Measurements from ENCODE around the gene POFUT2.

Gene POFUT2

GRCh38 chr21:45334134-45334533 lies 46.4 kb upstream of the POFUT2 start:
- no peak overlapping the region for H3K4me3 ChIP-seq (ENCODE audit: control insufficient read depth, low read depth, low read length)
- no peak for TF ChIP-seq CTCF (IDR thresholded peaks at IDR 0.05; ENCODE audit: control insufficient read depth, insufficient read depth, low read depth, low read length, missing control alignments)
- DNase-seq (ENCODE audit: low read depth), result no peak

- no peak overlapping the region for H3K4me3 ChIP-seq (ENCODE audit: control insufficient read depth, low read depth, low read length)
- TF ChIP-seq CTCF (IDR thresholded peaks at IDR 0.05; ENCODE audit: control insufficient read depth, insufficient read depth, low read depth, low read length, missing control alignments), result no peak
- no peak for DNase-seq (ENCODE audit: low read depth)
Observed at GRCh38 chr21:45333583-45334121, 46.0 kb upstream of the POFUT2 start.

GRCh38 chr21:45332981-45333582 lies 45.4 kb upstream of the POFUT2 start:
- no peak for DNase-seq (ENCODE audit: low read depth)
- no peak for TF ChIP-seq CTCF (IDR thresholded peaks at IDR 0.05; ENCODE audit: control insufficient read depth, insufficient read depth, low read depth, low read length, missing control alignments)

GRCh38 chr21:45332415-45332814 lies 44.7 kb upstream of the POFUT2 start:
- no peak for TF ChIP-seq CTCF (IDR thresholded peaks at IDR 0.05; ENCODE audit: control insufficient read depth, insufficient read depth, low read depth, low read length, missing control alignments)
- no peak for DNase-seq (ENCODE audit: low read depth)
- H3K4me3 ChIP-seq (ENCODE audit: control insufficient read depth, low read depth, low read length), result no peak overlapping the region

More at GRCh38 chr21:45332981-45333582, 45.4 kb upstream of the POFUT2 start:
- no peak overlapping the region for H3K4me3 ChIP-seq (ENCODE audit: control insufficient read depth, low read depth, low read length)

GRCh38 chr21:45331531-45332147 lies 43.9 kb upstream of the POFUT2 start:
- TF ChIP-seq CTCF (IDR thresholded peaks at IDR 0.05; ENCODE audit: control insufficient read depth, insufficient read depth, low read depth, low read length, missing control alignments), result no peak
- no peak for DNase-seq (ENCODE audit: low read depth)
- H3K4me3 ChIP-seq (ENCODE audit: control insufficient read depth, low read depth, low read length), result no peak overlapping the region

GRCh38 chr21:45330851-45331261 lies 43.2 kb upstream of the POFUT2 start:
- TF ChIP-seq CTCF (IDR thresholded peaks at IDR 0.05; ENCODE audit: control insufficient read depth, insufficient read depth, low read depth, low read length, missing control alignments), result no peak
- H3K4me3 ChIP-seq (ENCODE audit: control insufficient read depth, low read depth, low read length), result no peak overlapping the region
- no peak for DNase-seq (ENCODE audit: low read depth)
